DND-41 (cell line): Measurements from ENCODE around the gene PCED1B.

Experiments
- ATAC-seq: fragments of 200-7000 bp; cut with Tn5 transposase; 3 replicates; pipeline ENCODE4 v1.9.1; 2021; ENCODE audit warnings: low read depth; ENCODE audit not compliant: insufficient read depth
- DNase-seq: peaks from one replicate; pipeline ENCODE4 v3.0.0-alpha.2; 2020
- H2AFZ ChIP-seq: 2 replicates; pipeline ENCODE4 v1.6.0; 2012; ENCODE audit warnings: low read depth, low read length
- H3K27ac ChIP-seq: 2 replicates; pipeline ENCODE4 v1.5.1; 2012; ENCODE audit warnings: low read length, inconsistent platforms
- H3K27me3 ChIP-seq: fragments of 200-600 bp; sonication (generic); 2 replicates; pipeline ENCODE4 v1.6.0; 2012; ENCODE audit warnings: low read length, mild to moderate bottlenecking, inconsistent platforms; ENCODE audit not compliant: insufficient read depth, poor library complexity
- H3K36me3 ChIP-seq: 2 replicates; pipeline ENCODE4 v1.5.1; 2012; ENCODE audit warnings: low read length, inconsistent platforms; ENCODE audit not compliant: insufficient read depth
- H3K4me1 ChIP-seq: 2 replicates; pipeline ENCODE4 v1.5.1; 2012; ENCODE audit warnings: mild to moderate bottlenecking, low read length; ENCODE audit not compliant: insufficient read depth
- H3K4me2 ChIP-seq: 2 replicates; pipeline ENCODE4 v1.6.0; 2012; ENCODE audit warnings: mild to moderate bottlenecking, moderate library complexity, low read length, inconsistent platforms; ENCODE audit not compliant: insufficient read depth
- H3K4me3 ChIP-seq, 2 experiments: fragments of 200-600 bp in 1 of 2; shearing (Covaris generic) in 1 of 2; 2 replicates each; pipeline ENCODE4 v1.5.1; 2012 to 2016; ENCODE audit warnings: inconsistent platforms in 2 of 2, low read length in 2 of 2, mild to moderate bottlenecking in 2 of 2, low read depth in 1 of 2, moderate library complexity in 1 of 2
- H3K79me2 ChIP-seq: 2 replicates; pipeline ENCODE4 v1.6.0; 2012; ENCODE audit warnings: low read length, inconsistent platforms; ENCODE audit not compliant: insufficient read depth
- H3K9ac ChIP-seq: 2 replicates; pipeline ENCODE4 v1.6.0; 2012; ENCODE audit warnings: low read depth, mild to moderate bottlenecking, inconsistent platforms, low read length, moderate library complexity
- H3K9me3 ChIP-seq: 2 replicates; pipeline ENCODE4 v1.5.1; 2012; ENCODE audit warnings: low read length, moderate library complexity, mild to moderate bottlenecking, inconsistent platforms; ENCODE audit not compliant: insufficient read depth, severe bottlenecking
- H4K20me1 ChIP-seq: 2 replicates; pipeline ENCODE4 v1.6.0; 2012; ENCODE audit warnings: low read length; ENCODE audit not compliant: insufficient read depth
- CTCF ChIP-seq: IDR thresholded peaks from 2 replicates; pipeline ENCODE4 v1.5.1; 2012; ENCODE audit warnings: borderline replicate concordance, low read length, moderate library complexity, mild to moderate bottlenecking; ENCODE audit not compliant: poor library complexity, severe bottlenecking; ENCODE audit errors: extremely low read depth
- EZH2 ChIP-seq: IDR thresholded peaks from 3 replicates; pipeline ENCODE4 v1.6.1; 2012; ENCODE audit warnings: borderline replicate concordance, low read depth, mild to moderate bottlenecking, moderate library complexity, low read length, inconsistent platforms; ENCODE audit not compliant: severe bottlenecking

Gene PCED1B

GRCh38 chr12:47221256-47222023, 142.0 kb downstream of the PCED1B start:
- no peaks in the 10 kb centered on the region for H3K27me3 ChIP-seq
- ATAC-seq (no peak), DNase-seq (no peak)
- no peaks in the 10 kb centered on the region for H3K9me3 ChIP-seq
- H3K4me2 ChIP-seq: no peak overlapping the region
- H3K27ac ChIP-seq: no peak overlapping the region
- H3K4me3 ChIP-seq: no peak overlapping the region
- no peaks in the 10 kb centered on the region for H3K36me3 ChIP-seq
- H3K9ac ChIP-seq: no peak overlapping the region
- H4K20me1 ChIP-seq: no peaks in the 10 kb centered on the region
- no peaks in the 10 kb centered on the region for H3K79me2 ChIP-seq
- TF ChIP-seq EZH2: no peak
- no peak for TF ChIP-seq CTCF
- peaks cover 9% of the 10 kb centered on the region for H3K4me1 ChIP-seq
- no peak overlapping the region for H2AFZ ChIP-seq

DNA sequence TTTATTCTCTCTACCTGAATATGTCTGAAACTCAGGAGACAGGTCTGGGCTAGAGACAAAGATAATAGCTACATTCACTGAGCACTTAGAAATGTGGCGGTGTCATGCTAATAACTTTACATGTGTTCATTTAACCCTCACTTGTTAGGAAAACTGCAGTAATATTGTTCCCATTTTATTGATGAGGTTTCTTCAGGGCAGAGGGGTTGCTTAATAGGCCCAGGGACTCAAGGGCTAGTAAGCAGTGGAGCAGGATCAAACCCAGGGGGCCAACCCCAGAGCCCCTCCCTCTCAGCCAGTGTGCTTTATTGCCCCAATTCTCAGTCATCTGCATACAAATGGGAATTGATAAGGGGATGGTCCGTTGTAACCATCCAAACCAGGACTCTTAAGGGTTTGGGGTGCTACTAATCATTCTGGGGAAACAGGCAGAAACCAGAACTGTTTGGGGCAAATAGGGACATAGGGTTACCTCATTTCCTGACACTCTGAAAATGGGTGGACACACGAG, 143.2 kb downstream of the PCED1B start:
- Histone ChIP-seq H4K20me1 (no peaks in the 10 kb centered on the region), H3K4me2 (no peak overlapping the region), H3K27ac (no peak overlapping the region), H3K79me2 (no peaks in the 10 kb centered on the region), H3K9me3 (no peaks in the 10 kb centered on the region), H3K4me3 (no peak overlapping the region), H3K9ac (no peak overlapping the region), H3K4me1 (no peaks in the 10 kb centered on the region), H2AFZ (no peak overlapping the region), H3K27me3 (no peaks in the 10 kb centered on the region), H3K36me3 (no peaks in the 10 kb centered on the region)
- TF ChIP-seq CTCF (no peak), EZH2 (no peak)
- DNase-seq (no peak), ATAC-seq (no peak)

GRCh38 chr12:47223031-47223847, 143.8 kb downstream of the PCED1B start:
- no peak overlapping the region for H3K9ac ChIP-seq
- H3K36me3 ChIP-seq: no peaks in the 10 kb centered on the region
- no peak overlapping the region for H3K4me2 ChIP-seq
- DNase-seq (no peak), ATAC-seq (0 out of 3 replicates have a peak, but pooled peaks have one; percentile 27)
- TF ChIP-seq CTCF (no peak), EZH2 (no peak)
- no peaks in the 10 kb centered on the region for H3K9me3 ChIP-seq
- no peaks in the 10 kb centered on the region for H4K20me1 ChIP-seq
- no peaks in the 10 kb centered on the region for H3K4me1 ChIP-seq
- H2AFZ ChIP-seq: no peak overlapping the region
- no peaks in the 10 kb centered on the region for H3K27me3 ChIP-seq
- no peaks in the 10 kb centered on the region for H3K79me2 ChIP-seq
- H3K27ac ChIP-seq: no peak overlapping the region
- no peak overlapping the region for H3K4me3 ChIP-seq
